Activated naive CD4-positive, alpha-beta T cell treated with anti-CD3 and anti-CD28 coated beads, Interleukin-2, amount 50 U/mL, for 72 hours (primary cell): Measurements from ENCODE around the gene SLC47A2. TPM values are rescaled to one million over a fixed set of nuclear protein-coding genes. Genes with fewer than 3 reads are reported as not detected.
"Not testable (repeated sequence)": the region's sequence is repeated elsewhere in the genome, so short reads cannot be mapped to it uniquely, and the experiment has no call there.

Source experiments
- ATAC-seq, 2 donors: fragments of 150-1000 bp; cut with Tn5 transposase; 2 replicates each; pipeline ENCODE4 v1.10.0; 2021; ENCODE audit warnings: mild to moderate bottlenecking in 2 of 2, moderate library complexity in 2 of 2
- DNase-seq, 2 donors: peaks; one replicate each; pipeline ENCODE4 v3.0.0; 2021 to 2022; ENCODE audit warnings: low spot score in 2 of 2
- H3K27ac Mint-ChIP-seq, 2 donors: one replicate each; pipeline ENCODE4 v1.8.0; 2022; ENCODE audit warnings: mild to moderate bottlenecking in 2 of 2, mixed read lengths in 2 of 2
- H3K36me3 Mint-ChIP-seq, 2 donors: one replicate each; pipeline ENCODE4 v1.8.0; 2022; ENCODE audit warnings: mixed read lengths in 2 of 2
- H3K9me3 Mint-ChIP-seq, 2 donors: one replicate each; pipeline ENCODE4 v1.8.0; 2022; ENCODE audit warnings: mixed read lengths in 2 of 2
- total RNA-seq, 2 donors: library from RNA; stranded (reverse); gene quantifications; one replicate each; pipeline ENCODE4 v1.2.3, GENCODE V29; 2022

The SLC47A2 gene
- total RNA-seq, 2 donors from 2014 or later: not detected

GRCh38 chr17:19672009-19672750 lies 44.2 kb downstream of the SLC47A2 start:
- no peak overlapping the region for H3K27ac Mint-ChIP-seq
- ATAC-seq: no peak

DNA sequence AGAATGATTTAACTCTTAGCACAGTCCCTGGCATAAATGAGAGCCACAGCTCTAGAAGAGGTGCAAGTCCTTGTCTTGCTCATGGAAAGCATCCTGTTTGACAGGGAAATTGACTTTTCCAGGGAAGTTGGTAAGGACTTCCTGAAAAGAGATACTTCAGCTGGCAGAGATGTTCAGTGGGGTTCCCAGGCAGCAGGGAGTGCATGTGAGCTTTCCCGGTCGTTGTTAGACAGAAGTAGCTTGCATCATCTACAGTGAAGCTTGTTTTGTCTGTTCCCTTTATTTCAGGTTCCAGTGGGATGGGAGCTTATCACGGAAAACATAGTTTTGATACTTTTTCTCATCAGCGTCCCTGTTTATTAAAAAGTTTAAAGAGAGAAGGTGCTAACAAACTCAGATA lies 45.0 kb downstream of the SLC47A2 start:
- Mint-ChIP-seq H3K9me3 (no peaks in the 10 kb centered on the region), H3K27ac (no peak overlapping the region), H3K36me3 (peaks cover 4 to 9% of the 10 kb centered on the region in 2 donors)
- DNase-seq: no peak
- ATAC-seq: no peak

More at GRCh38 chr17:19672009-19672750, 44.2 kb downstream of the SLC47A2 start:
- DNase-seq: no peak
- Mint-ChIP-seq H3K36me3 (peaks cover 4 to 9% of the 10 kb centered on the region in 2 donors), H3K9me3 (no peaks in the 10 kb centered on the region)

DNA sequence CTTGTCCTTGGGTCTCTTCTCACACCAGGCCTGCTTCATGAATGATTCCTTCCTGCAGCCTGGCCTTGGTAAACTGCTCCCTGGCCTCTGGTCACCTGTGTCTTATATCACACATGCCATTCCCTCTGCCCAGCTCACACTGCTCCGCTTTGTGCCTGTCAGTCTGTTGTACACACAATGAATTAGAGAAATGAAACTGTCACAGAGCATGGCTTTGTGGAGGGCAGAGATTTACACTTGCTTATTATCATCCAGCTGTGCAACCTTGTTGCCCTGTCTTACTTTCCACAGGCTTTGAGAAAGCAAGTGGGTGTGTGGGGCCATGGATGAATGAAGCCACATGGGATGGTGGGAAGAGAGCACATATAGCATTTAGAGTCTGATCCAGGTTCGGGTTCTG lies 45.5 kb downstream of the SLC47A2 start:
- ATAC-seq (no peak), DNase-seq (no peak)
- peaks cover 2 to 5% of the 10 kb centered on the region in 2 donors for H3K36me3 Mint-ChIP-seq
- no peaks in the 10 kb centered on the region for H3K9me3 Mint-ChIP-seq
- H3K27ac Mint-ChIP-seq: no peak overlapping the region

DNA sequence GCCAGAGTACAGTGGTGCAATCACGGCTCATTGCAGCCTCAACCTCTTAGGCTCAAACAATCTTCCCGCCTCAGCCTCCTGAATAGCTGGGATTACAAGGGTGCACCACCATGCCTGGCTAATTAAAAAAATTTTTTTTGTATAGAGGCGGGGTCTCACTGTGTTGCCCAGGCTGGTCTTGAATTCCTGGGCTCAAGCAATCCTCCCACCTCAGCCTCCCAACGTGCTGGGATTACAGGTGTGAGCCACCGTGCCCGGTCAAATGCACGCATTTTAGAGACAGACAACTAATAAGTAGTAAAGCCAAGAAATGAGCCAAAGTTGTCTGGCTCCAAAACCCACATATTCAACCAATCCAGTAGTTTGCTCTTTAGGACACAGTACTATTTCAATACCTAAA lies 46.7 kb downstream of the SLC47A2 start:
- H3K36me3 Mint-ChIP-seq: not testable (repeated sequence)

DNA sequence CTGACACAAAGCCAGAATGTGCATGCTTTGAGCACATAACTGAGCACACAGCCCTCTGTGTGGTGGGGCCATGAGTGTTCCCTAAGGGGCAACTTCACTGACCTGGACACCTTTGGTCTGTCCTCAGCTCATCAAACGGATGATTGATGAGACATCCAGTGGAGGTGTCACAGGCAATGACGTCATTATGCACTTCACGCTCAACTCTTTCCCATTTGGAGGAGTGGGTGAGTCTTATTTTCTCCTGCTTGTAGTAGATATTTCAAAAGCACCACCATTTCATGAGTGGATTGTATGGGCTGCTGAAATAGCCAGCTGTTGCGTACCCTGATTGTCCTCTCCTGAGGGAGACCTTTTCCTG lies 51.6 kb downstream of the SLC47A2 start:
- no peak for ATAC-seq
- Mint-ChIP-seq H3K27ac (peak overlapping the region in 1 of 2 donors; percentile 29), H3K9me3 (no peaks in the 10 kb centered on the region), H3K36me3 (no peaks in the 10 kb centered on the region)
- no peak for DNase-seq

More for the DNA sequence above, 46.7 kb downstream of the SLC47A2 start:
- H3K9me3 Mint-ChIP-seq, H3K27ac Mint-ChIP-seq, DNase-seq, ATAC-seq: not testable (repeated sequence)

DNA sequence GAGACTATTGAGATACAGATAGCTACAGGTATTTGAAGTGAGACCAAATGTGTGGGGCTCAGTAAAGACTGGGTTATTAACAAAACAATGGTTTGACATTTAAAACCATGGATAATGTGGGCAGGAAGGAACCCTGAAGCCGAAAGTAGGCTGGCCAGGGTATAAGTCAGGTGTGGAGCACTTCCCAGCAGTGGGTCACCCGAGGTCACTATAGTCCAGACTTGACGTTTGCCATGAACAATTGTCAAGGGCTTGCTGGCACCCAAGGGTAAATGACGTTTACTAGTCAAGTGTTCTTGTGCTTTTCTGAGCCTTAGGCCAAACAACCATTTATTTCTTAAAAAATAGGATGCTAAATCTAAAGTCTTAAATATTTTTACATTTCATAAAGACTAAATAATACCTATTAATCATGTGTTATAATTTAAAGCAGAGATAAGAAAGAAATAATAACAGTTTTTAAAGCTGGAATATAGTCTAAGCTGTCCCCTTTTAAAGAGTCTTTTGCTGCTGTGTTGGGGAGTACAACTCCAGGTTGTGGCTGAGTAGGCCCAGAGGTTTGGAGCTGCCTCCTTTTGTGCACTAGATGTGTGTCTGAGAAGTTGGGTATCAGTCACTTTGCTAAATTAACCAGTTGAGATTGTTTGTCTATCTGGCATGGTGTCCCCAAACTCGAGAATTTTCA lies 52.1 kb downstream of the SLC47A2 start:
- Mint-ChIP-seq H3K27ac (no peak overlapping the region), H3K36me3 (no peaks in the 10 kb centered on the region), H3K9me3 (no peaks in the 10 kb centered on the region)
- ATAC-seq (no peak), DNase-seq (no peak)

GRCh38 chr17:19663097-19663496 lies 53.3 kb downstream of the SLC47A2 start:
- ATAC-seq: no peak
- H3K36me3 Mint-ChIP-seq: peaks cover 0 to 1% of the 10 kb centered on the region in 2 donors
- no peaks in the 10 kb centered on the region for H3K9me3 Mint-ChIP-seq
- H3K27ac Mint-ChIP-seq: no peak overlapping the region
- no peak for DNase-seq

- Mint-ChIP-seq H3K36me3 (peaks cover 0 to 7% of the 10 kb centered on the region in 2 donors), H3K9me3 (no peaks in the 10 kb centered on the region), H3K27ac (no peak overlapping the region)
- DNase-seq: no peak
- no peak for ATAC-seq
These were observed 55.3 kb downstream of the SLC47A2 start for GRCh38 chr17:19661121-19661520.

GRCh38 chr17:19660219-19660870 lies 56.0 kb downstream of the SLC47A2 start:
- Mint-ChIP-seq H3K36me3 (peaks cover 0 to 7% of the 10 kb centered on the region in 2 donors), H3K27ac (no peak overlapping the region), H3K9me3 (no peaks in the 10 kb centered on the region)
- no peak for ATAC-seq
- no peak for DNase-seq

GRCh38 chr17:19659366-19660177 lies 56.8 kb downstream of the SLC47A2 start:
- Mint-ChIP-seq H3K9me3 (no peaks in the 10 kb centered on the region), H3K27ac (peak overlapping the region in 1 of 2 donors; percentile 23), H3K36me3 (peaks cover 0 to 7% of the 10 kb centered on the region in 2 donors)
- DNase-seq (no peak), ATAC-seq (no peak)

DNA sequence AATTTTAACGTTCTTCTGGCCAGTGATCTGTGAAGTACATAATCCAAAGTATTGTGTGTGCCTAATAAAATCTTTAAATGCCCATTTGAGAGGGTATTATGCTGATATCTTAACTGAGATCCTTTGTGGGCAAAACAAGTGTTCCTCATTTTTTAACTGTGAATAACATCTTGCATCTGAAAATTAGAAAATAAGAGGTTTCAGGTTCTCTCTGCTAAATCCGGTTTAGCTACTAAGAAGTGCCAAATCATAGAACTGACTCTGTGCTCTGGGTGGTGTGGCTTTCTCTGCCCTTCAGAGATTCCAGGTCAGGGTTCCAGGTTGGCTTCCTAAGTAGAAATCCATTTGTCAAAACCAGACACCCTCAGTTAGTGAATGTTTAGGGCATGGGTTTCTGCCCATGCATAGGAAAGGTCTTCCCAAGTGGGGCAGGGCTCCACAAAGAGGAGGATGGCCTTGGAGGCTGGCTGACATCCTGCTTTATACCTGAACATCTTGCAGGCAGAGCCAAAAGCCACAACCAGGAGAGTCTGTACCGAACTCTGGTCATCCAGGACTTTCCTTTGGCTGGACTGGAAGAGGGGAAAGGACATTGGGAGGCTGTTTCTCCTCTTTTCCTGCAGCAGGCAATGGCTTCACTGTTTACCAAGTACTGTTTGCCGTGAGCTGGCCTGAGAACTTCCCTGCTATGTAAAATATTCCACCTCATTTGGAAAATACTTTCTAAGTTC lies 59.4 kb downstream of the SLC47A2 start:
- peaks cover 6 to 19% of the 10 kb centered on the region in 2 donors for H3K36me3 Mint-ChIP-seq
- H3K27ac Mint-ChIP-seq: no peak overlapping the region
- H3K9me3 Mint-ChIP-seq: no peaks in the 10 kb centered on the region
- DNase-seq: no peak
- no peak for ATAC-seq

DNA sequence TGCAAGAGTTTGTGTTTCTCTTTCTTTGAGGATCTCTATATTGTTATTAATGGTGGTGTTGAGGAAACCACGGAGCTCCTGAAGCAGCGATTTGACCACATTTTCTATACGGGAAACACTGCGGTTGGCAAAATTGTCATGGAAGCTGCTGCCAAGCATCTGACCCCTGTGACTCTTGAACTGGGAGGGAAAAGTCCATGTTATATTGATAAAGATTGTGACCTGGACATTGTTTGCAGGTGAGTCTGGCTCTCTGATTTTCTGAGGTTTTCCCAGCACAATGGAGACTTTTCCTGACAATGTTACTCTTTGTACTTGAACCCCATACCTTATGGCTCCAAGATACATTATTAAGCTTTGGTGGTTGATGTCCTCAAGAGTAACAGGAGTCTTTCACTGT lies 60.0 kb downstream of the SLC47A2 start:
- Mint-ChIP-seq H3K9me3 (no peaks in the 10 kb centered on the region), H3K36me3 (peaks cover 6 to 19% of the 10 kb centered on the region in 2 donors), H3K27ac (no peak overlapping the region)
- ATAC-seq (no peak), DNase-seq (no peak)

- ATAC-seq (no peak), DNase-seq (no peak)
- Mint-ChIP-seq H3K36me3 (peaks cover 6 to 19% of the 10 kb centered on the region in 2 donors), H3K27ac (no peak overlapping the region), H3K9me3 (no peaks in the 10 kb centered on the region)
These were observed 61.5 kb downstream of the SLC47A2 start for GRCh38 chr17:19654896-19655295.

- DNase-seq (no peak), ATAC-seq (no peak)
- Mint-ChIP-seq H3K36me3 (peaks cover 6 to 19% of the 10 kb centered on the region in 2 donors), H3K9me3 (no peaks in the 10 kb centered on the region), H3K27ac (no peak overlapping the region)
These were observed 62.0 kb downstream of the SLC47A2 start for GRCh38 chr17:19654342-19654886.

GRCh38 chr17:19652595-19652994 lies 63.8 kb downstream of the SLC47A2 start:
- Mint-ChIP-seq H3K9me3 (no peaks in the 10 kb centered on the region), H3K27ac (no peak overlapping the region), H3K36me3 (peaks cover 11 to 13% of the 10 kb centered on the region in 2 donors)
- DNase-seq: no peak
- no peak for ATAC-seq
